PC-9 (cell line): ENCODE data around the gene XYLT2. TPM values are rescaled to one million over a fixed set of nuclear protein-coding genes. Genes with fewer than 3 reads are reported as not detected.

ENCODE experiments used
- BruUV-seq: library from RNA; stranded (reverse); fragments of 400-500 nt; replicated peaks from 2 replicates; lab custom pipeline; 2021; lab: Mats Ljungman, UMichigan
- CTCF ChIA-PET: fragments of 300-600 bp; sonication (Branson Sonifier 250); formaldehyde crosslinking; loops from one replicate; lab custom pipeline; 2022; ENCODE audit warnings: antibody characterized with exemption; lab: Charles Lee
- POLR2A ChIA-PET: fragments of 300-600 bp; sonication (Branson Sonifier 250); formaldehyde crosslinking; loops from one replicate; lab custom pipeline; 2022; ENCODE audit warnings: antibody characterized with exemption; ENCODE audit not compliant: unreplicated experiment; lab: Charles Lee
- DNase-seq, 2 experiments: peaks; one replicate each; pipeline versions ENCODE4 v3.0.0 to v3.0.0-alpha.2; 2015 to 2022; ENCODE audit warnings: mixed read lengths in 1 of 2
- H2AFZ ChIP-seq: fragments of 200-600 bp; sonication (generic); 2 replicates; pipeline ENCODE4 v1.8.1; 2017; ENCODE audit warnings: antibody characterized with exemption
- H3F3A ChIP-seq: fragments of 200-600 bp; sonication (generic); 2 replicates; pipeline ENCODE4 v1.8.1; 2017; ENCODE audit warnings: antibody characterized with exemption, mild to moderate bottlenecking, low read depth; ENCODE audit not compliant: insufficient read depth
- H3K27ac ChIP-seq: fragments of 200-600 bp; sonication (generic); 2 replicates; pipeline ENCODE4 v1.6.1; 2016; ENCODE audit warnings: mixed run types
- H3K27me3 ChIP-seq: fragments of 200-600 bp; sonication (generic); 2 replicates; pipeline ENCODE4 v1.6.1; 2016; ENCODE audit warnings: low read depth, mixed run types; ENCODE audit not compliant: insufficient read depth
- H3K36me3 ChIP-seq: fragments of 200-600 bp; sonication (generic); 2 replicates; pipeline ENCODE4 v1.6.1; 2016; ENCODE audit warnings: low read depth, mixed run types
- H3K4me1 ChIP-seq: fragments of 200-600 bp; sonication (generic); replicated peaks from 2 replicates; pipeline ENCODE4 v1.6.1; 2016; ENCODE audit warnings: mixed run types; ENCODE audit not compliant: insufficient read depth
- H3K4me2 ChIP-seq: fragments of 200-600 bp; sonication (generic); 2 replicates; pipeline ENCODE4 v1.6.1; 2017; ENCODE audit warnings: mixed run types
- H3K4me3 ChIP-seq: fragments of 200-600 bp; sonication (generic); 2 replicates; pipeline ENCODE4 v1.6.1; 2016; ENCODE audit warnings: mixed run types
- H3K79me2 ChIP-seq: fragments of 200-600 bp; sonication (generic); 2 replicates; pipeline ENCODE4 v1.6.1; 2017; ENCODE audit warnings: low read depth, mixed run types
- H3K9me2 ChIP-seq: fragments of 200-600 bp; sonication (generic); 2 replicates; pipeline ENCODE4 v1.8.1; 2017; ENCODE audit warnings: mild to moderate bottlenecking; ENCODE audit not compliant: insufficient read depth
- H3K9me3 ChIP-seq: fragments of 200-600 bp; sonication (generic); 2 replicates; pipeline ENCODE4 v1.8.1; 2016; ENCODE audit warnings: low read depth; ENCODE audit not compliant: insufficient read depth
- H4K20me1 ChIP-seq: fragments of 200-600 bp; sonication (generic); 2 replicates; pipeline ENCODE4 v1.8.1; 2017; ENCODE audit not compliant: insufficient read depth
- EZH2 ChIP-seq: fragments of 200-600 bp; sonication (generic); IDR thresholded peaks from 2 replicates; pipeline ENCODE4 v1.8.0; 2017; ENCODE audit warnings: antibody characterized with exemption, low read depth
- intact Hi-C: fragments of 100-400 bp; cut with micrococcal nuclease; formaldehyde crosslinking; loops from one replicate; pipeline ENCODE4 v1.10.0; 2022; ENCODE audit not compliant: unreplicated experiment
- total RNA-seq: library from RNA; stranded (reverse); gene quantifications from 2 replicates; pipeline ENCODE4 v1.2.3, GENCODE V29; 2021
- TF ChIP-seq, protein P1 (sequence below): fragments of 200-600 bp; sonication (generic); conservative IDR thresholded peaks from 2 replicates; pipeline ENCODE4 v1.6.1; 2017; ENCODE audit warnings: mixed run types, antibody characterized with exemption, mild to moderate bottlenecking, moderate library complexity

The XYLT2 gene
- total RNA-seq, 1 experiment from 2014 or later, result 37.5 TPM

DNA sequence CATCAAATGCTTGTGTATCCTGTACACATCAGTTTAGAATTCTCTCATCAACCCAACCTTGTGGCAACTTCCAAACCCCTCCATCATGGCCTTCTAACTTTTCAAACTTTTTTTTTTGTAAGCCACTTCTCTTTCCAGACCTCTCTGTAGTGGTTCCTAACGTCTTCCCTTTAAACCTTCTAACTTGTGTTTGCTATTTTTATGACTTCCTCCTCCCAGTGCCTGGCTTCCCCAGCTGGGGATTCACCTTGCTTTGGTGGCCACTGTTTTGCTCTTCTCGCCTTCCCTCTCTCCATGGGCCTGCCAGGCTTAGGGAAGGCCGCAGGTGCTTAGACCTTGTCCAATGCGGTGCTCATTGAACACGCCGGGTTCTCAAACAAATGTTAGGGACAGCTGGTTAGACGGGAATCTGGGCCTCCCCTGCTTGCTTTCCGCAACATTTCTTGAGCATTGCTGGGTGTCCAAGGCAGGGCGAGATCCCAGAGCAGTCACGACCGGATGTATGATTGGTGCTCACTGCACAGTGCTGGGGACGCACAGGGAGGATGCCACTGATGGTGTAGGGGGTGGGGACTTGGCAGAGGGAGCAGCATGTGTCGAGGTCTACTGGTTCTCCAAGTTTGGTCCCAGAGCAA is 1.1 kb upstream of the XYLT2 start:
- H3K4me2 ChIP-seq, result peak overlapping the region; percentile 96
- TF ChIP-seq, protein P1, sequence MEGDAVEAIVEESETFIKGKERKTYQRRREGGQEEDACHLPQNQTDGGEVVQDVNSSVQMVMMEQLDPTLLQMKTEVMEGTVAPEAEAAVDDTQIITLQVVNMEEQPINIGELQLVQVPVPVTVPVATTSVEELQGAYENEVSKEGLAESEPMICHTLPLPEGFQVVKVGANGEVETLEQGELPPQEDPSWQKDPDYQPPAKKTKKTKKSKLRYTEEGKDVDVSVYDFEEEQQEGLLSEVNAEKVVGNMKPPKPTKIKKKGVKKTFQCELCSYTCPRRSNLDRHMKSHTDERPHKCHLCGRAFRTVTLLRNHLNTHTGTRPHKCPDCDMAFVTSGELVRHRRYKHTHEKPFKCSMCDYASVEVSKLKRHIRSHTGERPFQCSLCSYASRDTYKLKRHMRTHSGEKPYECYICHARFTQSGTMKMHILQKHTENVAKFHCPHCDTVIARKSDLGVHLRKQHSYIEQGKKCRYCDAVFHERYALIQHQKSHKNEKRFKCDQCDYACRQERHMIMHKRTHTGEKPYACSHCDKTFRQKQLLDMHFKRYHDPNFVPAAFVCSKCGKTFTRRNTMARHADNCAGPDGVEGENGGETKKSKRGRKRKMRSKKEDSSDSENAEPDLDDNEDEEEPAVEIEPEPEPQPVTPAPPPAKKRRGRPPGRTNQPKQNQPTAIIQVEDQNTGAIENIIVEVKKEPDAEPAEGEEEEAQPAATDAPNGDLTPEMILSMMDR, result no peak
- no peak for TF ChIP-seq EZH2
- peaks cover 20% of the 10 kb centered on the region; the same call in 1 of the 2 replicates for H3F3A ChIP-seq
- no TSS peak for BruUV-seq
- H3K9me2 ChIP-seq, result no peaks in the 10 kb centered on the region
- no peak overlapping the region for H3K27ac ChIP-seq
- H3K36me3 ChIP-seq, result no peaks in the 10 kb centered on the region
- H3K4me1 ChIP-seq, result 0 out of 2 replicates have a peak, but pooled peaks cover 8% of the 10 kb centered on the region
- H3K9me3 ChIP-seq, result no peaks in the 10 kb centered on the region
- intact Hi-C loops, result loop anchor here (2.0 kb wide), 1 partner anchor 144 kb away; the partner anchor contains the start of gene COL1A1
- ChIA-PET CTCF (no interaction called here), POLR2A (interaction anchor here (0.7 kb wide), 1 partner anchor 368 kb away, joined by 26 read pairs; no protein-coding TSS in a partner anchor)
- H3K4me3 ChIP-seq, result peak overlapping the region; percentile 61; the same call in 1 of the 2 replicates
- H4K20me1 ChIP-seq, result no peaks in the 10 kb centered on the region; the same call in 1 of the 2 replicates
- DNase-seq, result no peak
- H3K27me3 ChIP-seq, result no peaks in the 10 kb centered on the region
- peaks cover 22% of the 10 kb centered on the region for H3K79me2 ChIP-seq
- H2AFZ ChIP-seq, result peak overlapping the region; percentile 100

DNA sequence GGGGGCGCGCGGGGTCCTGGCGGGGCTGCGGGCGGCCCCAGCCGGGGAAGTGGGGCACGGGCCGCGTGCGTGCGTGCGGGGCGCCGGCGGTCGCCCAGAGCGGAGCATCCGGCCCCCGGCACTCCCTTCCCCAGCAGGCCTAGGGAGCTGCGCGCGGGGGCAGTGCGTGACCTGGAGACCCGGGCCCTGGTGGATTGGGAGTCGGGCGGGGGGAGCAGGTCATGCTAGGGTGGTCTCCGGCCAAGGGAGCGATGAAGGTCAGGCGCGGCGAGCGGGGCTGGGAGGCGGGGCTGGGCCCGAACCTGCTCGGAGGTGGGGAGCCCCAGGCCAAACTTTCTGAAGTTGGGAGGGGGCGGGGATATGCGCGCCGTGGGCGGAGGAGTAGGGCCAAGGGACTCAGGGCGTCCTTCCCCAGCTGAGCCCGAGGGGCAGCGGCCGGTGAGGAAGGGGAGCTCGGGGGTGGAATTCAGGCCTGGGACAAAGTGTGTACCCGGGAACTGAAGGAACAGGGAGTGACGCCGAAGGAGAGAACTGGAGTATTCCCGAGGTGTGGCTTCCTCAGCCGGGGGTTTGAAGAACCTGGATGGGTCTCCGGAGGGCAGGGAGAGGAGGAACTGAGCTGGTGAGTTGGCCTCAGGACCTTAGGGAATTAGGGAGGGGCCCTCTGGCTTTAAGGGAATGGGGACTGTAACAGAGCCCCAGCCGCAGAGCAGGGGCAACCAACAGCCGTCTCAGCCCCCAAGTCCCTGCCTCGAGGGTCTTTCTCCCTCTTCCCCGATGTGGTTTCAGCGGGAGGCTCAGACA is 589 bp downstream of the XYLT2 start:
- Histone ChIP-seq H3K9me2 (no peaks in the 10 kb centered on the region), H3F3A (peaks cover 20% of the 10 kb centered on the region; the same call in 1 of the 2 replicates), H2AFZ (peak overlapping the region; percentile 85), H3K27ac (no peak overlapping the region), H3K4me2 (peak overlapping the region; percentile 78), H3K27me3 (no peaks in the 10 kb centered on the region), H3K79me2 (peaks cover 22% of the 10 kb centered on the region), H4K20me1 (no peaks in the 10 kb centered on the region; the same call in none of the 2 replicates), H3K36me3 (no peaks in the 10 kb centered on the region), H3K4me1 (0 out of 2 replicates have a peak, but pooled peaks cover 8% of the 10 kb centered on the region), H3K9me3 (no peaks in the 10 kb centered on the region), H3K4me3 (peak overlapping the region; percentile 61)
- intact Hi-C loops, result no loop called here
- no TSS peak for BruUV-seq
- peak; percentile 35 to 51 for DNase-seq
- POLR2A ChIA-PET, result interaction anchor here (0.6 kb wide), 1 partner anchor 661 kb away, joined by 6 read pairs; no protein-coding TSS in a partner anchor
- TF ChIP-seq, protein P1, result no peak
- no peak for TF ChIP-seq EZH2
- CTCF ChIA-PET, result interaction anchor here (0.5 to 1.0 kb wide), 4 partner anchors 16 to 638 kb away, joined by 3 to 8 read pairs (median 4); no protein-coding TSS in a partner anchor
